NCI-H2081 treated with DMSO at 0.1 percent for 48 hours (cell line): ENCODE data around the gene CNOT10.

Experiments
- DNase-seq: peaks from one replicate; lab custom pipeline; 2025; lab: John Stamatoyannopoulos, UW

The CNOT10 gene

GRCh38 chr3:32817558-32818228 lies 132.7 kb downstream of the CNOT10 start, which contains the start of gene TRIM71:
Gene TRIM71, plus strand, starts transcription at chr3:32817997. Its CDS starts 84 bp downstream, at chr3:32818081.
- no peak for DNase-seq

DNA sequence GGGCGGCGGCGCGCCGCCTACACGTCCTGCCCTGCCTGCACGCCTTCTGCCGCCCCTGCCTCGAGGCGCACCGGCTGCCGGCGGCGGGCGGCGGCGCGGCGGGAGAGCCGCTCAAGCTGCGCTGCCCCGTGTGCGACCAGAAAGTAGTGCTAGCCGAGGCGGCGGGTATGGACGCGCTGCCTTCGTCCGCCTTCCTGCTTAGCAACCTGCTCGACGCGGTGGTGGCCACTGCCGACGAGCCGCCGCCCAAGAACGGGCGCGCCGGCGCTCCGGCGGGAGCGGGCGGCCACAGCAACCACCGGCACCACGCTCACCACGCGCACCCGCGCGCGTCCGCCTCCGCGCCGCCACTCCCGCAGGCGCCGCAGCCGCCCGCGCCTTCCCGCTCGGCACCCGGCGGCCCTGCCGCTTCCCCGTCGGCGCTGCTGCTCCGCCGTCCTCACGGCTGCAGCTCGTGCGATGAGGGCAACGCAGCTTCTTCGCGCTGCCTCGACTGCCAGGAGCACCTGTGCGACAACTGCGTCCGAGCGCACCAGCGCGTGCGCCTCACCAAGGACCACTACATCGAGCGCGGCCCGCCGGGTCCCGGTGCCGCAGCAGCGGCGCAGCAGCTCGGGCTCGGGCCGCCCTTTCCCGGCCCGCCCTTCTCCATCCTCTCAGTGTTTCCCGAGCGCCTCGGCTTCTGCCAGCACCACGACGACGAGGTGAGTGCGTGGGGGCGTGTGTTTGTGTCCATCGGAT lies 133.4 kb downstream of the CNOT10 start:
- DNase-seq, result no peak

DNA sequence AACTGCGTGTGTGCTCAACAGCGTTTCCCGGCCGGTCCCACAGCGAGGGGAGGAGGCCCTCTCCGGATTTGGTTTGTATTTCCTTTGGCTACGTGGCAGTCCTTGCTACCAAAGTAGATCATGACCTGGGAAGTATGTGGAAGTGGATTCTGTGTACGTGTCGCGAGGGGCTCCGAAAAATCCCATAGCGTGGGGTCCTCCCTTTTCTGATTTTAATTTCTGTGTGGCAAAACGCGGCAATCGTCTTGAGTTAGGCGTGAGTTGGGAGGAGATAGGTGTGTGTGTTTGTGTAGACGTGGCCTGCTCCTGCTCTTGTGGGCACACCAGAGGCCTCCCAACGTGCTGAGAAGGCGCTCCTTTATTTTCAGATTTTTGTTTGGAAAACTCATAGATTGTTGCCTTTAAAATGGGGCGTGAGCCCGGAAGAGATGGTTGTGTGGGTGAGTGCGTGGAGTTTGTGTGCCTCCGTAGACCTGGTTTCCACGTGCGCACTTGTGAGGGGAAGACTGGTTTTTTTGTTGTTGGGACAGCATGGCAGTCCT lies 134.1 kb downstream of the CNOT10 start:
- DNase-seq, result no peak

GRCh38 chr3:32819551-32820348 lies 134.8 kb downstream of the CNOT10 start:
- DNase-seq, result no peak

DNA sequence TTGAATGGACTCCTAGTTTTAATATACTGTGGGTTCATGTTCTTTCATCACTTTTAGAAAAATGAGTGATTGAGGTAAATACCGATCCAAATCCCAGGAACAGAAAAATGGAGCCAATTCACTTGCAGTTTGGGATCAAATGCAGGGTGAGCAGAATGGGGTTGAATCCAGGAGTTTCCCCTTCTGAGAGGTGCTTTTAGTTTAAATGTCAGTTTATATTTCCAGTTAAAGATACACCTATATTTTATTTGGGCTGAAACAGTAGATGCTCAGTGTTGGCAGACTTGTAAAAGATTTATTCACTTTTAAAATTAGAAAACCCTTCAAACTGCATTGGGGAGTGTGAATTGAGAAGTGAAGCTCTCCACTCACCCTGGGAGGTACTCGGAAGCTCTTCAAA lies 135.4 kb downstream of the CNOT10 start:
- no peak for DNase-seq

GRCh38 chr3:32820971-32821685 lies 136.1 kb downstream of the CNOT10 start:
- DNase-seq, result no peak

- DNase-seq, result no peak
Observed at GRCh38 chr3:32821686-32822296, 136.8 kb downstream of the CNOT10 start.

DNA sequence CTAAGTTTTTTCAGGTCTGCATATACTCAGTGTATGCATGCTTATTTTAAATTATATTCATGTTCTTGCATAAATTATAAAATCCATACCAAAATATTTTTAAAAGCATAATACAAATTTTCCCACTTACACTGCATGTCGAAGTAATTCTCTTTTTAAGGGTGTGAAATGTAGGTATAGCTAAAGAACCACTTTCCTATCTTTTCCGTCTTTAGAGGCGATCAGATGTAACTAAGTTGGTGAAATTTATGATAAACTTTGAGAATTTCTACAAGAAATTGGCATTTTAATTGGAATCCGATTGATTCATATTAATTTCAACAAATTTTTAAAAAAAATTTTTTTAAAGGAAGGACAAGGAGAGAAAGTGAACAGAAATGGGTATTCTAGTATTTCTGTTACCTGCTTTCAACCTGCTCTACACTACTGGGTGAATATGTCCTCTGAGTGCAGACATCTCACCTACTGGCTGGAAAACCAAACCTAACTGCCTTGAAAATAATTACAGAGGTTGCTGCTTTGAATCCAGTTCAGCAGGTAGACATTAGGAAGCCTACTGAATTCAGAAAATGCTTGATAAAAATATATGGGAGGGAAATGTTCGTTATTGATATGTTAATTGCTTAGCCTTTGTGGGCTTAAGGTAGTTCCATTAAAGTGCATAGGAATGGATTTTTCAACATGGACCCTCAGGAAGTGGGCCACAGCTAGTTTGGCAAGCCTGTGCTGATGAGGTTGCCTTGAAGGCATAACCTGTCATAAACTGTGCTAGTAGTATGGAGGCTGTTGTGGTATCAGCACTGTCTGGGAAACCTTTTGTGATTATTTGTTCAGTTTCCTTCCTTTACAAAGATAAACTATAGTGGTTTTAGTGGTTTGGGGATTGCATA lies 137.9 kb downstream of the CNOT10 start:
- no peak for DNase-seq
